HepG2 (cell line): Measurements from ENCODE around the gene HAP1. TPM values are rescaled to one million over a fixed set of nuclear protein-coding genes. Genes with fewer than 3 reads are reported as not detected.
A peak's percentile ranks its signal among the peaks of the same experiment; 100 is the strongest.

ENCODE experiments used
- CREM ChIP-seq, 2 experiments: sonication (generic) in 1 of 2; formaldehyde crosslinking in 1 of 2; IDR thresholded peaks; 2 replicates each; pipeline versions ENCODE4 v1.4.0 to v1.6.1; 2016 to 2020; ENCODE audit warnings: antibody characterized with exemption in 1 of 2, mild to moderate bottlenecking in 1 of 2, missing genetic modification reagents in 1 of 2
- DPF2 ChIP-seq: sonication (generic); formaldehyde crosslinking; IDR thresholded peaks from 2 replicates; pipeline ENCODE4 v1.4.0; 2020; ENCODE audit warnings: mild to moderate bottlenecking, low read depth, missing genetic modification reagents, borderline replicate concordance
- HNF4G ChIP-seq, 2 experiments: sonication (generic) in 1 of 2; formaldehyde crosslinking in 1 of 2; IDR thresholded peaks; 2 replicates each; pipeline versions ENCODE4 v1.4.0 to v1.6.1; 2011 to 2020; ENCODE audit warnings: borderline replicate concordance in 2 of 2, low read depth in 2 of 2, mild to moderate bottlenecking in 2 of 2, low read length in 1 of 2, missing genetic modification reagents in 1 of 2, moderate library complexity in 1 of 2
- RBFOX2 ChIP-seq: fragments of 200-400 bp; formaldehyde crosslinking; IDR thresholded peaks from 2 replicates; pipeline ENCODE4 v1.6.1; 2017; ENCODE audit warnings: low read depth, mild to moderate bottlenecking, low read length
- SMARCC2 ChIP-seq: fragments of 450-650 bp; IDR thresholded peaks from 2 replicates; pipeline ENCODE4 v1.6.1; 2017; ENCODE audit warnings: antibody characterized with exemption, mild to moderate bottlenecking
- SNAPC2 ChIP-seq: sonication (generic); formaldehyde crosslinking; IDR thresholded peaks from 2 replicates; pipeline ENCODE4 v1.8.1; 2022; ENCODE audit warnings: mild to moderate bottlenecking, missing genetic modification reagents
- SP2 ChIP-seq: sonication (generic); formaldehyde crosslinking; IDR thresholded peaks from 2 replicates; pipeline ENCODE4 v1.5.1; 2020; ENCODE audit warnings: mild to moderate bottlenecking, missing genetic modification reagents
- TBX2 ChIP-seq: sonication (generic); formaldehyde crosslinking; IDR thresholded peaks from 2 replicates; pipeline ENCODE4 v1.5.0; 2020; ENCODE audit warnings: missing genetic modification reagents, mild to moderate bottlenecking, borderline replicate concordance
- YEATS2 ChIP-seq: sonication (generic); formaldehyde crosslinking; IDR thresholded peaks from 2 replicates; pipeline ENCODE4 v1.4.0; 2020; ENCODE audit warnings: missing genetic modification reagents, borderline replicate concordance
- ZBTB42 ChIP-seq: sonication (generic); formaldehyde crosslinking; IDR thresholded peaks from 2 replicates; pipeline ENCODE4 v1.5.0; 2020; ENCODE audit warnings: mild to moderate bottlenecking, missing genetic modification reagents
- ZKSCAN5 ChIP-seq: sonication (generic); formaldehyde crosslinking; IDR thresholded peaks from 2 replicates; pipeline ENCODE4 v1.5.1; 2020; ENCODE audit warnings: mild to moderate bottlenecking, missing genetic modification reagents
- ZNF160 ChIP-seq: sonication (generic); formaldehyde crosslinking; IDR thresholded peaks from 2 replicates; pipeline ENCODE4 v1.8.0; 2022; ENCODE audit warnings: mild to moderate bottlenecking, inconsistent platforms, missing genetic modification reagents
- ZNF34 ChIP-seq: sonication (generic); formaldehyde crosslinking; IDR thresholded peaks from 2 replicates; pipeline ENCODE4 v1.4.0; 2020; ENCODE audit warnings: mild to moderate bottlenecking, missing genetic modification reagents, borderline replicate concordance
- ZNF672 ChIP-seq: sonication (generic); formaldehyde crosslinking; IDR thresholded peaks from 2 replicates; pipeline ENCODE4 v1.8.1; 2022; ENCODE audit warnings: missing genetic modification reagents
- polyA plus RNA-seq, 8 experiments: library from polyadenylated mRNA; depleted of rRNA in 3 of 8; stranded (reverse) in 7 of 8; unstranded in 1 of 8; fragments of >200 nt; fragmentation: Illumina TruSeq in 4 of 8; extraction: Trizol in 4 of 8; gene quantifications; 2 replicates each; pipeline versions ENCODE4 v1.2.1 to v1.2.3, GENCODE V29; 2011 to 2016; ENCODE audit warnings: low read depth in 4 of 8, missing spikeins in 1 of 8, mixed read lengths in 1 of 8; ENCODE audit not compliant: insufficient read depth in 1 of 8
- total RNA-seq, 5 experiments: library from RNA; depleted of rRNA; stranded (reverse); fragments of >200 nt; fragmentation: Illumina TruSeq; extraction: Trizol; gene quantifications; 2 replicates each; pipeline ENCODE4 v1.2.3, GENCODE V29; 2016; ENCODE audit warnings: low read depth in 1 of 5
- TF ChIP-seq, protein P1 (sequence below): sonication (generic); formaldehyde crosslinking; IDR thresholded peaks from 2 replicates; pipeline ENCODE4 v1.4.0; 2020; ENCODE audit warnings: missing genetic modification reagents, mild to moderate bottlenecking, borderline replicate concordance
- TF ChIP-seq, protein P2 (sequence below): sonication (generic); formaldehyde crosslinking; IDR thresholded peaks from 2 replicates; pipeline ENCODE4 v1.5.1; 2020; ENCODE audit warnings: missing genetic modification reagents, mild to moderate bottlenecking, borderline replicate concordance
- TF ChIP-seq, protein P3 (sequence below): sonication (generic); formaldehyde crosslinking; conservative IDR thresholded peaks from 2 replicates; pipeline ENCODE4 v1.8.0; 2022; ENCODE audit warnings: mild to moderate bottlenecking, moderate library complexity, missing genetic modification reagents
- TF ChIP-seq, protein P4 (sequence below), 2 experiments: IDR thresholded peaks; 2 replicates each; pipeline ENCODE4 v1.6.1; 2011 to 2012; ENCODE audit warnings: low read length in 2 of 2, borderline replicate concordance in 1 of 2, low read depth in 1 of 2, mild to moderate bottlenecking in 1 of 2, moderate library complexity in 1 of 2

Gene HAP1
- total and polyA plus RNA-seq, 2 of the 13 experiments (the other 11 are each of a cell fraction or from before 2014, with no cell fraction given) = 0.07 TPM

DNA sequence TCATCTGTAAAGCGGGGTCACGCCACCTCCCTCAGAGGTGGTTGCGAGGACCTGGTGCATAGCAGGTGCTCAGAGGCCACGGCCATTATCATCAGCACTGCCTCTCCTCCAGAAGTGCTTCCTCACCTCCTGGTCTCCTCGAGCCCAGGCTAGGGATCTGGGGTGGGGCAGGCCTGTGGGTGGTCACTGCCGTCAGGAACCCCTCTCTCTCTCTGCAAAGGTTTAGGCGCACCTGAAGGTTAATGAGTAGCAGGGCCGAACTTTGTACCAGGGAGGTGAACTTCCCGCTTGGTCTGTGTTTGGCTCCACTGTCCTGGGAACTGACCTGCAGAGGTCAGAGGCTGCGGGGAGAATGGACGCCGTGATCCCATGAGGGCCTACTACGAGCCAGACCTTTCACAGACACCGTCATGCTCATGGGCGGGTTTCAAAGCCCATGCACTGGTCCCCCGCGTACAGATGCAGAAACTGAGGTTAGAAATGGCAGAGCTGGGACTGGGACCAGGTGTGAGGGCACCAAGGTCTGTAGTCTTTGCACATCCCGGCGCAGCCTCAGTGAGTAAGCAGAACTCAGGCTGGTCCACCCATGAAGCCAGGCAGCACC is 38.2 kb upstream of the HAP1 start (continued):
- TF ChIP-seq, protein P1, sequence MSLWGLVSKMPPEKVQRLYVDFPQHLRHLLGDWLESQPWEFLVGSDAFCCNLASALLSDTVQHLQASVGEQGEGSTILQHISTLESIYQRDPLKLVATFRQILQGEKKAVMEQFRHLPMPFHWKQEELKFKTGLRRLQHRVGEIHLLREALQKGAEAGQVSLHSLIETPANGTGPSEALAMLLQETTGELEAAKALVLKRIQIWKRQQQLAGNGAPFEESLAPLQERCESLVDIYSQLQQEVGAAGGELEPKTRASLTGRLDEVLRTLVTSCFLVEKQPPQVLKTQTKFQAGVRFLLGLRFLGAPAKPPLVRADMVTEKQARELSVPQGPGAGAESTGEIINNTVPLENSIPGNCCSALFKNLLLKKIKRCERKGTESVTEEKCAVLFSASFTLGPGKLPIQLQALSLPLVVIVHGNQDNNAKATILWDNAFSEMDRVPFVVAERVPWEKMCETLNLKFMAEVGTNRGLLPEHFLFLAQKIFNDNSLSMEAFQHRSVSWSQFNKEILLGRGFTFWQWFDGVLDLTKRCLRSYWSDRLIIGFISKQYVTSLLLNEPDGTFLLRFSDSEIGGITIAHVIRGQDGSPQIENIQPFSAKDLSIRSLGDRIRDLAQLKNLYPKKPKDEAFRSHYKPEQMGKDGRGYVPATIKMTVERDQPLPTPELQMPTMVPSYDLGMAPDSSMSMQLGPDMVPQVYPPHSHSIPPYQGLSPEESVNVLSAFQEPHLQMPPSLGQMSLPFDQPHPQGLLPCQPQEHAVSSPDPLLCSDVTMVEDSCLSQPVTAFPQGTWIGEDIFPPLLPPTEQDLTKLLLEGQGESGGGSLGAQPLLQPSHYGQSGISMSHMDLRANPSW (CRISPR knock-in tag) = peak; percentile 73; the same call in 1 of the 2 replicates
- TF ChIP-seq SP2 = no peak
- TF ChIP-seq CREM (IDR thresholded peaks at IDR 0.05) = peak; percentile 48; the same call in 1 of the 2 replicates
- no peak for TF ChIP-seq CREM (CRISPR knock-in tag; IDR thresholded peaks at IDR 0.05)
- no peak for TF ChIP-seq DPF2 (CRISPR knock-in tag)
- TF ChIP-seq, protein P2, sequence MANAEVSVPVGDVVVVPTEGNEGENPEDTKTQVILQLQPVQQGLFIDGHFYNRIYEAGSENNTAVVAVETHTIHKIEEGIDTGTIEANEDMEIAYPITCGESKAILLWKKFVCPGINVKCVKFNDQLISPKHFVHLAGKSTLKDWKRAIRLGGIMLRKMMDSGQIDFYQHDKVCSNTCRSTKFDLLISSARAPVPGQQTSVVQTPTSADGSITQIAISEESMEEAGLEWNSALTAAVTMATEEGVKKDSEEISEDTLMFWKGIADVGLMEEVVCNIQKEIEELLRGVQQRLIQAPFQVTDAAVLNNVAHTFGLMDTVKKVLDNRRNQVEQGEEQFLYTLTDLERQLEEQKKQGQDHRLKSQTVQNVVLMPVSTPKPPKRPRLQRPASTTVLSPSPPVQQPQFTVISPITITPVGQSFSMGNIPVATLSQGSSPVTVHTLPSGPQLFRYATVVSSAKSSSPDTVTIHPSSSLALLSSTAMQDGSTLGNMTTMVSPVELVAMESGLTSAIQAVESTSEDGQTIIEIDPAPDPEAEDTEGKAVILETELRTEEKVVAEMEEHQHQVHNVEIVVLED (CRISPR knock-in tag) = peak; percentile 60; the same call in 1 of the 2 replicates
- TF ChIP-seq SNAPC2 = no peak
- TF ChIP-seq ZNF34 (CRISPR knock-in tag) = peak; percentile 86; the same call in 1 of the 2 replicates
- no peak for TF ChIP-seq YEATS2 (CRISPR knock-in tag)
- peak; percentile 93; the same call in 1 of the 2 replicates for TF ChIP-seq ZBTB42 (CRISPR knock-in tag)
- no peak for TF ChIP-seq ZNF160 (CRISPR knock-in tag)
- TF ChIP-seq SMARCC2 = no peak
- TF ChIP-seq, protein P3, sequence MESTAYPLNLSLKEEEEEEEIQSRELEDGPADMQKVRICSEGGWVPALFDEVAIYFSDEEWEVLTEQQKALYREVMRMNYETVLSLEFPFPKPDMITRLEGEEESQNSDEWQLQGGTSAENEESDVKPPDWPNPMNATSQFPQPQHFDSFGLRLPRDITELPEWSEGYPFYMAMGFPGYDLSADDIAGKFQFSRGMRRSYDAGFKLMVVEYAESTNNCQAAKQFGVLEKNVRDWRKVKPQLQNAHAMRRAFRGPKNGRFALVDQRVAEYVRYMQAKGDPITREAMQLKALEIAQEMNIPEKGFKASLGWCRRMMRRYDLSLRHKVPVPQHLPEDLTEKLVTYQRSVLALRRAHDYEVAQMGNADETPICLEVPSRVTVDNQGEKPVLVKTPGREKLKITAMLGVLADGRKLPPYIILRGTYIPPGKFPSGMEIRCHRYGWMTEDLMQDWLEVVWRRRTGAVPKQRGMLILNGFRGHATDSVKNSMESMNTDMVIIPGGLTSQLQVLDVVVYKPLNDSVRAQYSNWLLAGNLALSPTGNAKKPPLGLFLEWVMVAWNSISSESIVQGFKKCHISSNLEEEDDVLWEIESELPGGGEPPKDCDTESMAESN (CRISPR knock-in tag) = peak; percentile 69; the same call in 1 of the 2 replicates
- peak; percentile 91 for TF ChIP-seq TBX2 (CRISPR knock-in tag)
- TF ChIP-seq, protein P4, sequence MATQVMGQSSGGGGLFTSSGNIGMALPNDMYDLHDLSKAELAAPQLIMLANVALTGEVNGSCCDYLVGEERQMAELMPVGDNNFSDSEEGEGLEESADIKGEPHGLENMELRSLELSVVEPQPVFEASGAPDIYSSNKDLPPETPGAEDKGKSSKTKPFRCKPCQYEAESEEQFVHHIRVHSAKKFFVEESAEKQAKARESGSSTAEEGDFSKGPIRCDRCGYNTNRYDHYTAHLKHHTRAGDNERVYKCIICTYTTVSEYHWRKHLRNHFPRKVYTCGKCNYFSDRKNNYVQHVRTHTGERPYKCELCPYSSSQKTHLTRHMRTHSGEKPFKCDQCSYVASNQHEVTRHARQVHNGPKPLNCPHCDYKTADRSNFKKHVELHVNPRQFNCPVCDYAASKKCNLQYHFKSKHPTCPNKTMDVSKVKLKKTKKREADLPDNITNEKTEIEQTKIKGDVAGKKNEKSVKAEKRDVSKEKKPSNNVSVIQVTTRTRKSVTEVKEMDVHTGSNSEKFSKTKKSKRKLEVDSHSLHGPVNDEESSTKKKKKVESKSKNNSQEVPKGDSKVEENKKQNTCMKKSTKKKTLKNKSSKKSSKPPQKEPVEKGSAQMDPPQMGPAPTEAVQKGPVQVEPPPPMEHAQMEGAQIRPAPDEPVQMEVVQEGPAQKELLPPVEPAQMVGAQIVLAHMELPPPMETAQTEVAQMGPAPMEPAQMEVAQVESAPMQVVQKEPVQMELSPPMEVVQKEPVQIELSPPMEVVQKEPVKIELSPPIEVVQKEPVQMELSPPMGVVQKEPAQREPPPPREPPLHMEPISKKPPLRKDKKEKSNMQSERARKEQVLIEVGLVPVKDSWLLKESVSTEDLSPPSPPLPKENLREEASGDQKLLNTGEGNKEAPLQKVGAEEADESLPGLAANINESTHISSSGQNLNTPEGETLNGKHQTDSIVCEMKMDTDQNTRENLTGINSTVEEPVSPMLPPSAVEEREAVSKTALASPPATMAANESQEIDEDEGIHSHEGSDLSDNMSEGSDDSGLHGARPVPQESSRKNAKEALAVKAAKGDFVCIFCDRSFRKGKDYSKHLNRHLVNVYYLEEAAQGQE (IDR thresholded peaks at IDR 0.05; ENCODE audit: borderline replicate concordance in 1 of 2, low read depth in 1 of 2, low read length in 2 of 2) = peak in 1 of 2 experiments; percentile 37; a peak in 1 of 4 replicates
- peak; percentile 11; the same call in 1 of the 2 replicates for TF ChIP-seq RBFOX2
- no peak for TF ChIP-seq ZNF672
- peak; percentile 87 for TF ChIP-seq ZKSCAN5
- peak; percentile 96 for TF ChIP-seq HNF4G (IDR thresholded peaks at IDR 0.05; ENCODE audit: borderline replicate concordance, low read depth, low read length)
- peak; percentile 98 for TF ChIP-seq HNF4G (CRISPR knock-in tag; IDR thresholded peaks at IDR 0.05; ENCODE audit: borderline replicate concordance, low read depth)
